NT2/D1 (cell line): Measurements from ENCODE around the gene DPEP1.

Experiments used
- SUZ12 ChIP-seq: IDR thresholded peaks from 2 replicates; pipeline ENCODE4 v1.6.1; 2011; ENCODE audit not compliant: insufficient read length, insufficient read depth; ENCODE audit errors: extremely low read depth
- YY1 ChIP-seq: IDR thresholded peaks from 2 replicates; pipeline ENCODE4 v1.6.1; 2011; ENCODE audit not compliant: insufficient read length, insufficient read depth
- ZNF274 ChIP-seq: IDR thresholded peaks from 2 replicates; pipeline ENCODE4 v1.6.1; 2011; ENCODE audit warnings: mild to moderate bottlenecking, low read depth, low read length

DNA sequence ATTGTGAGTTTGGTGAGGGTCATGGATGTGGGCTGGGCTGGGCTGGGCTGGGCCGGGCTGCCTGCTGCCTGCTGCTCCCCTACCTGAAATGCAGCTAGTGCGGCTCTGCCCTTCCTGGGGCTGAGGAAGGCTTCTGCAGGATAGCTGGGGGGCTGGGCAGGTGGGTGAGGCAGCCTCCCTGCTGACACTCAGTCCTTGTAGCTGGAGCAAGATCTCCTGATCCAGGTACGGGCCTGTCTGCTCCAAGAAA, 48.3 kb upstream of the DPEP1 start:
- TF ChIP-seq ZNF274 = no peak
- no peak for TF ChIP-seq YY1
- TF ChIP-seq SUZ12 = no peak
